ENCODE data around the gene SHLD1.

DNA sequence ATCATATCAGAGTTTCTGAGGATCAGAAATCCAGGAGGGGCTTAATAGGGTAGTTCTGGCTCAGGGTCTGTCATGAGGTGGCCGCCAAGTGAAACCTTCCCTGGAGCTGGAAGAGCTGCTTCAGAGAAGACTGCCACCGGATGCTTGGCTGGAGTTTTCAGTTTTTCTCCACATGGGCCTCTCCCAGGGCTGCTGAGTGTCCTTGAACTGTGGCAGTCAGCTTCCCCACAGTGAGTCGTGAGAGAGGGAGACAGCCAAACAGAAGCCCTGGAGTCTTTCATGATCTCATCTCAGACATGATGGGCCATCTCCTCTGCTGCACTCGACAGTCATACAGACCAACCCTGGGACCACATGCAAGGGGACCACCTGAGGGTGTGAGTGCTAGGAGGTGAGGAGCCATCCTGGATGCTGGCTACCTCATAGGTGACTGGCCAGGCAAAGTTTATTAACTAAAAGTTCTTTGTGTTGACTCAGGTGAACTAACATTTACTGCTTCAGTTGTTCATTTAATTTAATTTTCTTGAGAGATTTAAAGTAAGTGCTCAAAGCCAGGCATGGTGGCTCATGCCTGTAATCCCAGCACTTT is 71.5 kb downstream of the SHLD1 start:
- TF ChIP-seq GATA2 (IDR thresholded peaks at IDR 0.05; ENCODE audit: low read depth, low read length) (no peak), GATA3 (IDR thresholded peaks at IDR 0.05; ENCODE audit: low read depth, low read length) (no peak)
